Gastrocnemius medialis (tissue), 4 donors: ENCODE results near the gene COX7B2. TPM values are rescaled to one million over a fixed set of nuclear protein-coding genes. Genes with fewer than 3 reads are reported as not detected.

Source experiments
- ATAC-seq, 2 donors: fragments of 150-250 bp; one replicate each; pipeline ENCODE4 v1.9.1; 2016
- DNase-seq, 2 donors: peaks; one replicate each; pipeline ENCODE4 v3.0.0-alpha.2; 2019
- H3K27ac ChIP-seq, 4 donors: fragments of 200-600 bp; sonication (generic); 1 replicate in 1 of 4; 2 replicates in 3 of 4; pipeline ENCODE4 v1.5.1; 2016 to 2018; ENCODE audit warnings: mild to moderate bottlenecking in 2 of 4, moderate library complexity in 1 of 4
- H3K27me3 ChIP-seq, 3 donors: fragments of 200-600 bp; sonication (generic) in 2 of 3; 1 replicate in 1 of 3; 2 replicates in 2 of 3; pipeline versions ENCODE4 v1.5.1 to v1.6.0; 2016 to 2019; ENCODE audit warnings: mild to moderate bottlenecking in 1 of 3, moderate library complexity in 1 of 3
- H3K36me3 ChIP-seq, 2 donors: fragments of 200-600 bp; sonication (generic) in 1 of 2; one replicate each; pipeline ENCODE4 v1.5.1; 2017 to 2018
- H3K4me1 ChIP-seq, 2 donors: fragments of 200-600 bp; sonication (generic) in 1 of 2; one replicate each; pipeline ENCODE4 v1.5.1; 2016 to 2017; ENCODE audit warnings: mild to moderate bottlenecking in 2 of 2
- H3K4me3 ChIP-seq, 4 donors: fragments of 200-600 bp; sonication (generic) in 3 of 4; 1 replicate in 1 of 4; 2 replicates in 3 of 4; pipeline ENCODE4 v1.5.1; 2016 to 2019; ENCODE audit warnings: mild to moderate bottlenecking in 2 of 4
- H3K9me3 ChIP-seq, 3 donors: fragments of 200-600 bp; sonication (generic) in 2 of 3; 1 replicate in 1 of 3; 2 replicates in 2 of 3; pipeline ENCODE4 v1.5.1; 2016 to 2019
- POLR2A ChIP-seq, 2 donors: fragments of 450-650 bp; IDR thresholded peaks; one replicate each; pipeline ENCODE4 v1.6.1; 2017; ENCODE audit warnings: antibody characterized with exemption in 2 of 2, mild to moderate bottlenecking in 2 of 2, moderate library complexity in 2 of 2
- in situ Hi-C, 4 donors: fragments of 200-750 bp; cut with MboI; loops; one replicate each; pipeline versions ENCODE4 v1.15.0 to v1.8.0; 2017; ENCODE audit warnings: low sequenced_read_pairs in 4 of 4
- intact Hi-C: fragments of 100-400 bp; cut with DNase I; formaldehyde crosslinking; loops from one replicate; pipeline ENCODE4 v1.15.1; 2023; ENCODE audit warnings: low total_unique reads
- total RNA-seq, 4 donors: library from RNA; depleted of rRNA; stranded (reverse); fragments of >200 nt; gene quantifications; one replicate each; pipeline versions ENCODE4 v1.1.0 to v1.2.3, GENCODE V29; 2016
- TF ChIP-seq, protein P1 (sequence below), 5 experiments: fragments of 450-650 bp in 3 of 5; fragments of 200-600 bp in 2 of 5; sonication (generic) in 2 of 5; IDR thresholded peaks in 4 of 5; conservative IDR thresholded peaks in 1 of 5; 1 replicate in 4 of 5; 2 replicates in 1 of 5; pipeline ENCODE4 v1.5.1; 2016 to 2019; ENCODE audit warnings: antibody characterized with exemption in 5 of 5, mild to moderate bottlenecking in 3 of 5, moderate library complexity in 3 of 5

The COX7B2 gene
- total RNA-seq, 4 donors from 2014 or later = not detected

DNA sequence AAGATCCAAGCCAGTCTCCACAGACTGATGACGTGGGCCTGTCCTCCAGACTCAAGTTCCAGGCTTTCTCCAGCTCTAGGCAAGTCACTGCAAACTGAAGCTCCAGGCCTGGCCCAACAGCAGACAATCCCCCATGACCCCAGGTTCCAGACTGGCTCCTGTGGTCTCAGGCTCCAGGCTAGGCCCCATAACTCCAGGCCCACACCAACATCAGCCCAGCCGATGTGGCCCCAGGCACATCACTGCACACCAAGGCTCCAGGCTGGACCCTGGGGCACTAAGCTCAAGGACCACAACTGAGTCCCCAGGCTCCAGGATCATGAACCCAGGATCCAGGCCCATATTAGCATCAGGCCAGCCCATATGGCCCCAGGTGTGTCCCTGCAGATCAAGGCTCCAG is 143.6 kb downstream of the COX7B2 start:
- Histone ChIP-seq H3K36me3 (no peaks in the 10 kb centered on the region), H3K27ac (no peak overlapping the region), H3K4me1 (no peaks in the 10 kb centered on the region), H3K4me3 (no peak overlapping the region), H3K9me3 (no peaks in the 10 kb centered on the region), H3K27me3 (no peaks in the 10 kb centered on the region)
- no peak for ATAC-seq
- DNase-seq = no peak
- intact Hi-C loops (no loop called here), in situ Hi-C loops (no loop called here)
- TF ChIP-seq POLR2A (IDR thresholded peaks at IDR 0.05) = no peak
- TF ChIP-seq, protein P1, sequence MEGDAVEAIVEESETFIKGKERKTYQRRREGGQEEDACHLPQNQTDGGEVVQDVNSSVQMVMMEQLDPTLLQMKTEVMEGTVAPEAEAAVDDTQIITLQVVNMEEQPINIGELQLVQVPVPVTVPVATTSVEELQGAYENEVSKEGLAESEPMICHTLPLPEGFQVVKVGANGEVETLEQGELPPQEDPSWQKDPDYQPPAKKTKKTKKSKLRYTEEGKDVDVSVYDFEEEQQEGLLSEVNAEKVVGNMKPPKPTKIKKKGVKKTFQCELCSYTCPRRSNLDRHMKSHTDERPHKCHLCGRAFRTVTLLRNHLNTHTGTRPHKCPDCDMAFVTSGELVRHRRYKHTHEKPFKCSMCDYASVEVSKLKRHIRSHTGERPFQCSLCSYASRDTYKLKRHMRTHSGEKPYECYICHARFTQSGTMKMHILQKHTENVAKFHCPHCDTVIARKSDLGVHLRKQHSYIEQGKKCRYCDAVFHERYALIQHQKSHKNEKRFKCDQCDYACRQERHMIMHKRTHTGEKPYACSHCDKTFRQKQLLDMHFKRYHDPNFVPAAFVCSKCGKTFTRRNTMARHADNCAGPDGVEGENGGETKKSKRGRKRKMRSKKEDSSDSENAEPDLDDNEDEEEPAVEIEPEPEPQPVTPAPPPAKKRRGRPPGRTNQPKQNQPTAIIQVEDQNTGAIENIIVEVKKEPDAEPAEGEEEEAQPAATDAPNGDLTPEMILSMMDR (IDR thresholded peaks at IDR 0.05 in 4 of 5, conservative IDR thresholded peaks at IDR 0.05 in 1 of 5) = no peak

DNA sequence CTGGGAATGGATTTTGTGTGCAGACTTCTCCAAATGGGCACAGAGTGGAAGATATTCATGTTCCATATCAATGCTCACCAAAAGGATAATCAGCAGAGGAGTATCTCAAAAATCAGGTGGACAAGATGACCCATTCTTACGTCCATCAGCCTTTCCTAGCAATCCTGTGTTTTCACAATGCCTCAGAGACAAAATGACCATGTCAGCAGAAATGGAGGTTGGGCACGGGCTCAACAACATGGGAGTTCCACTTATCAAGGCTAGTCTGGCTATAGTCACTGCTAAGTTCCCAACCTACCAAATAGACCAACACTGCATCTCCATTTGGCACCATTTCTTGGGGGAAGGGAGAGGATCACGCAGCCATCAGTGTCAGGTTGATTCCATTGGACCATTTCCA is 179.0 kb downstream of the COX7B2 start:
- DNase-seq (no peak), ATAC-seq (no peak)
- intact Hi-C loops (no loop called here), in situ Hi-C loops (no loop called here)
- Histone ChIP-seq H3K27ac (no peak overlapping the region), H3K4me3 (no peak overlapping the region), H3K36me3 (no peaks in the 10 kb centered on the region), H3K4me1 (no peaks in the 10 kb centered on the region), H3K27me3 (no peaks in the 10 kb centered on the region), H3K9me3 (no peaks in the 10 kb centered on the region)
- TF ChIP-seq, protein P1 (IDR thresholded peaks at IDR 0.05 in 4 of 5, conservative IDR thresholded peaks at IDR 0.05 in 1 of 5) = no peak
- TF ChIP-seq POLR2A (IDR thresholded peaks at IDR 0.05) = no peak

DNA sequence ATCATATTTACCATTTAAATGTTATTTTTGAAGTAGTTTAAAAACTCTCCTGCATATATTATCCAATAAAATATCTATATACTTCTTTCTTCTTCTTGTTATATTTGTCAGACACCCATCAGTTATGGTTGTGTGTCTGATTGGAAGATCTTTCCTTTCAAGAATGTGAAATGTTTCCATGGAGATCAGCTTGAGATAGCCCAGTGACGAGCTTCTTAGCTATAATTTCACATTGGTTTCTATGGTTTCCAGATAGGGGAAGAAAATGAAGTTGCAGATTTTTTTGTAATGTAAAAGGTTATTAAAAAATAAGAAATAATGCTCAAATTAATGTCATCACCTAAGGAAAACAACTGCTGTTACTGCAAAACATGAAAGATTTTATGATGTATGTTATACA is 189.0 kb downstream of the COX7B2 start:
- Histone ChIP-seq H3K4me3 (no peak overlapping the region), H3K27me3 (no peaks in the 10 kb centered on the region), H3K4me1 (no peaks in the 10 kb centered on the region), H3K27ac (no peak overlapping the region), H3K36me3 (no peaks in the 10 kb centered on the region), H3K9me3 (no peaks in the 10 kb centered on the region)
- in situ Hi-C loops = no loop called here
- ATAC-seq (no peak), DNase-seq (no peak)
- intact Hi-C loops = no loop called here
- TF ChIP-seq, protein P1 (IDR thresholded peaks at IDR 0.05 in 4 of 5, conservative IDR thresholded peaks at IDR 0.05 in 1 of 5) = no peak
- no peak for TF ChIP-seq POLR2A (IDR thresholded peaks at IDR 0.05)

DNA sequence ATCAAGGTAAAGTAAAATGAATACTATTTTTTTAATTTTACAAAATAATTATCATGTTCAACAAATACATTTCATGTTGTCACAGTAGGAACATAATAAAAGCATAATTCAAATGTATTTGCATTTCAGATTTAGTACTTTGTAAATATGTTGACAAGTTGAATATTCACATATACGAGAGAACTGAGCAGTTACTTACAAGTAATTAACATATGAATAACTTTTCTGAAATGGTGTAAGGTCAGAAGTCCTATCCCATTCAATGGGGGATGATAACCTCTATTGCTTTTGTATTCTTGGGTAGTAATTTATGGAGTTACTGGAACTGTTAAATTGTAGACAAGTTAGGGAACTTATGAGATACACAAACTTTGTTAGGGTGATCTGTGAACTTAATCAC is 191.1 kb downstream of the COX7B2 start:
- H3K27me3 ChIP-seq = no peaks in the 10 kb centered on the region
- H3K36me3 ChIP-seq = no peaks in the 10 kb centered on the region
- H3K27ac ChIP-seq = no peak overlapping the region
- ATAC-seq = no peak
- in situ Hi-C loops = no loop called here
- DNase-seq = no peak
- no peak overlapping the region for H3K4me3 ChIP-seq
- intact Hi-C loops = no loop called here
- TF ChIP-seq POLR2A (IDR thresholded peaks at IDR 0.05) = no peak
- TF ChIP-seq, protein P1 (IDR thresholded peaks at IDR 0.05 in 4 of 5, conservative IDR thresholded peaks at IDR 0.05 in 1 of 5) = no peak
- H3K4me1 ChIP-seq = no peaks in the 10 kb centered on the region
- no peaks in the 10 kb centered on the region for H3K9me3 ChIP-seq

DNA sequence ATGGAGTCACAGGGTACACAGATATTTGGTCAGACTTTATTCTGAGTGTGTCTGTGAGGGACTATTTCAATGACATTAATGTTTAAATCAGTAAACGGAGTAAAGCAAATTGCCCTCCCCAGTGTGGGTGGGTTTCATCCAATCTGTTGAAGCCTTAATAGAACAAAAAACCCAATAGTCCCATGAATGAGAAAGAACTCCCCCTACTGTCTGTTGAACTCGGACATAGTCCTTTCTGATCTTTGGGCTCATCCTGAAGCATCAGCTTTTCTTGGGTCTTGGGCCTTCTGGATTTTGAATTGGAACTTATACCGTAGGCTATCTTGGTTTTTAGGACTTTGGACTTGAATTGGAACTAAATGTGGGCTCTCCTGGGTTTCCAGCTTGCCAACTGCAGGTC is 193.6 kb downstream of the COX7B2 start:
- TF ChIP-seq, protein P1 (IDR thresholded peaks at IDR 0.05 in 4 of 5, conservative IDR thresholded peaks at IDR 0.05 in 1 of 5) = no peak
- TF ChIP-seq POLR2A (IDR thresholded peaks at IDR 0.05) = no peak
- ATAC-seq (no peak), DNase-seq (no peak)
- H3K4me3 ChIP-seq = no peak overlapping the region
- no peaks in the 10 kb centered on the region for H3K9me3 ChIP-seq
- H3K36me3 ChIP-seq = no peaks in the 10 kb centered on the region
- in situ Hi-C loops = no loop called here
- no peaks in the 10 kb centered on the region for H3K27me3 ChIP-seq
- intact Hi-C loops = no loop called here
- no peak overlapping the region for H3K27ac ChIP-seq
- no peaks in the 10 kb centered on the region for H3K4me1 ChIP-seq
